ENCODE results near the gene SH2D5.
"Not testable (repeated sequence)": the region's sequence is repeated elsewhere in the genome, so short reads cannot be mapped to it uniquely, and the experiment has no call there.

SH2D5 gene

GRCh38 chr1:20693623-20694022 is 38.9 kb downstream of the SH2D5 start:
- DNase-seq: no peak

- DNase-seq: no peak
These were observed 40.6 kb downstream of the SH2D5 start for GRCh38 chr1:20691872-20692271.

GRCh38 chr1:20689645-20690056 is 42.9 kb downstream of the SH2D5 start:
- DNase-seq: no peak

GRCh38 chr1:20686883-20687725 is 45.4 kb downstream of the SH2D5 start:
- no peak for DNase-seq

- DNase-seq: no peak
These were observed 46.8 kb downstream of the SH2D5 start for GRCh38 chr1:20685741-20686140.

GRCh38 chr1:20685099-20685662 is 47.3 kb downstream of the SH2D5 start:
- no peak for DNase-seq

- DNase-seq: no peak
These were observed 47.9 kb downstream of the SH2D5 start for GRCh38 chr1:20684651-20685050.

GRCh38 chr1:20684050-20684620 is 48.4 kb downstream of the SH2D5 start:
- no peak for DNase-seq

- DNase-seq: no peak
These were observed 48.9 kb downstream of the SH2D5 start for GRCh38 chr1:20683614-20684013.

- no peak for DNase-seq
These were observed 49.8 kb downstream of the SH2D5 start for GRCh38 chr1:20682571-20683236.

- DNase-seq: no peak
These were observed 50.5 kb downstream of the SH2D5 start for GRCh38 chr1:20681999-20682398.

GRCh38 chr1:20680269-20680668 is 52.2 kb downstream of the SH2D5 start:
- DNase-seq: no peak

GRCh38 chr1:20678599-20678998 is 53.9 kb downstream of the SH2D5 start:
- DNase-seq: no peak

- not testable (repeated sequence) for DNase-seq
These were observed 58.9 kb downstream of the SH2D5 start for GRCh38 chr1:20673626-20674025.

- no peak for DNase-seq
These were observed 60.3 kb downstream of the SH2D5 start for GRCh38 chr1:20672265-20672632.

GRCh38 chr1:20670936-20671335 is 61.6 kb downstream of the SH2D5 start:
- DNase-seq: no peak
